Endothelial cell of umbilical vein (primary cell): Measurements from ENCODE around the gene FABP1. TPM values are rescaled to one million over a fixed set of nuclear protein-coding genes. Genes with fewer than 3 reads are reported as not detected.

ENCODE experiments used
- BruUV-seq: library from RNA; stranded (reverse); fragments of 400-500 nt; replicated peaks from 2 replicates; lab custom pipeline; 2021; lab: Mats Ljungman, UMichigan
- CTCF ChIA-PET: fragments of 300-600, 350-600 bp; sonication (Branson Sonifier 250); formaldehyde crosslinking; loops from one replicate; lab custom pipeline; 2021; ENCODE audit warnings: antibody characterized with exemption, inconsistent platforms; lab: Charles Lee
- POLR2A ChIA-PET: fragments of 300-600, 350-600 bp; sonication (Branson Sonifier 250); formaldehyde crosslinking; loops from one replicate; lab custom pipeline; 2021; ENCODE audit warnings: antibody characterized with exemption, inconsistent platforms; lab: Charles Lee
- DNase-seq: peaks from one replicate; pipeline ENCODE4 v3.0.0-alpha.2; 2011; ENCODE audit warnings: low read depth, low spot score
- FAIRE-seq: peaks from 2 replicates; lab custom pipeline; 2011; peaks lifted over from hg19 to GRCh38; lab: Jason Lieb, UNC
- H2AFZ ChIP-seq: 2 replicates; pipeline ENCODE4 v1.6.0; 2012; ENCODE audit warnings: low read depth, low read length, control low read depth, inconsistent platforms
- H3K27ac ChIP-seq: 2 replicates; pipeline ENCODE4 v1.5.1; 2011; ENCODE audit warnings: low read depth, mild to moderate bottlenecking, control low read depth, low read length, moderate library complexity; ENCODE audit not compliant: insufficient read depth
- H3K27me3 ChIP-seq, 2 experiments: 2 replicates each; pipeline versions ENCODE4 v1.6.0 to v1.6.1; 2011; ENCODE audit warnings: low read length in 2 of 2, mixed read lengths in 1 of 2; ENCODE audit not compliant: control insufficient read depth in 2 of 2, insufficient read depth in 2 of 2
- H3K36me3 ChIP-seq, 2 experiments: 2 replicates in 1 of 2; 3 replicates in 1 of 2; pipeline ENCODE4 v1.5.1; 2011; ENCODE audit warnings: low read length in 2 of 2, mild to moderate bottlenecking in 1 of 2, moderate library complexity in 1 of 2; ENCODE audit not compliant: control insufficient read depth in 2 of 2, insufficient read depth in 2 of 2; ENCODE audit errors: extremely low read depth in 1 of 2
- H3K4me1 ChIP-seq: 3 replicates; pipeline ENCODE4 v1.5.1; 2011; ENCODE audit warnings: mild to moderate bottlenecking, low read length; ENCODE audit not compliant: control insufficient read depth, insufficient read depth; ENCODE audit errors: extremely low read depth
- H3K4me2 ChIP-seq: 2 replicates; pipeline ENCODE4 v1.6.1; 2011; ENCODE audit warnings: low read length, control low read depth, mixed read lengths; ENCODE audit not compliant: insufficient read depth
- H3K4me3 ChIP-seq, 3 experiments: fragments of 200-600 bp in 1 of 3; sonication (generic), shearing (Covaris generic) in 1 of 3; replicated peaks in 1 of 3; 2 replicates each; pipeline ENCODE4 v1.5.1; 2011 to 2016; ENCODE audit warnings: control low read depth in 3 of 3, low read length in 3 of 3, mild to moderate bottlenecking in 2 of 3, inconsistent platforms in 1 of 3, low read depth in 1 of 3, moderate library complexity in 1 of 3; ENCODE audit not compliant: insufficient read depth in 1 of 3
- H3K79me2 ChIP-seq: 2 replicates; pipeline ENCODE4 v1.6.0; 2012; ENCODE audit warnings: low read length, inconsistent platforms; ENCODE audit not compliant: control insufficient read depth, insufficient read depth
- H3K9ac ChIP-seq: replicated peaks from 2 replicates; pipeline ENCODE3; 2011; ENCODE audit warnings: low read length, control low read depth; ENCODE audit not compliant: insufficient read depth; ENCODE audit errors: extremely low read depth
- H3K9me1 ChIP-seq: replicated peaks from 3 replicates; pipeline ENCODE4 v1.6.0; 2011; ENCODE audit warnings: mild to moderate bottlenecking, low read length; ENCODE audit not compliant: control insufficient read depth, insufficient read depth; ENCODE audit errors: extremely low read depth
- H3K9me3 ChIP-seq: replicated peaks from 2 replicates; pipeline ENCODE4 v1.5.1; 2012; ENCODE audit warnings: low read length, inconsistent platforms; ENCODE audit not compliant: control insufficient read depth, insufficient read depth
- H4K20me1 ChIP-seq: replicated peaks from 2 replicates; pipeline ENCODE3; 2011; ENCODE audit warnings: mild to moderate bottlenecking, low read length; ENCODE audit not compliant: control insufficient read depth, insufficient read depth; ENCODE audit errors: extremely low read depth
- EZH2 ChIP-seq: IDR thresholded peaks from 2 replicates; pipeline ENCODE4 v1.6.1; 2012; ENCODE audit warnings: borderline replicate concordance, low read depth, mild to moderate bottlenecking, moderate library complexity, low read length, inconsistent platforms; ENCODE audit not compliant: severe bottlenecking
- FOS ChIP-seq: IDR thresholded peaks from 2 replicates; pipeline ENCODE4 v1.6.1; 2011; ENCODE audit warnings: mild to moderate bottlenecking, low read length, moderate library complexity, borderline replicate concordance; ENCODE audit not compliant: insufficient read depth
- GATA2 ChIP-seq: IDR thresholded peaks from 2 replicates; pipeline ENCODE4 v1.7.0; 2011; ENCODE audit warnings: low read depth, mild to moderate bottlenecking, moderate library complexity, mixed read lengths, low read length; ENCODE audit not compliant: insufficient read length, insufficient read depth
- JUN ChIP-seq: IDR thresholded peaks from 2 replicates; pipeline ENCODE4 v1.6.1; 2011; ENCODE audit warnings: borderline replicate concordance, low read depth; ENCODE audit not compliant: insufficient read length, insufficient read depth
- MYC ChIP-seq: IDR thresholded peaks from one replicate; pipeline ENCODE4 v1.6.1; 2011; ENCODE audit warnings: mild to moderate bottlenecking, low read depth, low read length
- POLR2A ChIP-seq: IDR thresholded peaks from 2 replicates; pipeline ENCODE4 v1.6.1; 2012; ENCODE audit warnings: low read depth, mild to moderate bottlenecking, control low read depth, low read length
- POLR2AphosphoS5 ChIP-seq: IDR thresholded peaks from 2 replicates; pipeline ENCODE4 v1.6.1; 2012; ENCODE audit warnings: low read depth, mild to moderate bottlenecking, control low read depth, low read length, moderate library complexity; ENCODE audit not compliant: insufficient read depth
- dilution Hi-C: fragments of 300-500 bp; cut with MboI; formaldehyde crosslinking; loops from one replicate; pipeline ENCODE4 v1.15.0; 2019; ENCODE audit warnings: low sequenced_read_pairs; ENCODE audit not compliant: extremely low pct_ligation_motif_present
- intact Hi-C: fragments of 100-400 bp; cut with micrococcal nuclease; formaldehyde crosslinking; loops from one replicate; pipeline ENCODE4 v1.10.0; 2022
- polyA plus RNA-seq, 4 experiments: library from polyadenylated mRNA; depleted of rRNA in 3 of 4; stranded (reverse) in 3 of 4; unstranded in 1 of 4; fragments of >200 nt; gene quantifications; 2 replicates each; pipeline versions ENCODE4 v1.2.1 to v1.2.3, GENCODE V29; 2011 to 2012; ENCODE audit warnings: missing spikeins in 1 of 4
- total RNA-seq: library from RNA; stranded (reverse); gene quantifications from 2 replicates; pipeline ENCODE4 v1.2.3, GENCODE V29; 2021
- TF ChIP-seq, protein P1 (sequence below), 2 donors: IDR thresholded peaks; 1 replicate in 1 of 2; 2 replicates in 1 of 2; pipeline ENCODE4 v1.5.1; 2011; ENCODE audit warnings: low read length in 2 of 2, mild to moderate bottlenecking in 2 of 2, moderate library complexity in 2 of 2, control low read depth in 1 of 2, inconsistent platforms in 1 of 2, low read depth in 1 of 2; ENCODE audit not compliant: insufficient read depth in 1 of 2; ENCODE audit errors: extremely low read depth in 1 of 2
- TF ChIP-seq, protein P2 (sequence below): IDR thresholded peaks from 2 replicates; pipeline ENCODE4 v1.6.1; 2011; ENCODE audit not compliant: insufficient read depth, insufficient read length

Gene FABP1
- total and polyA plus RNA-seq, 2 donors (not counting 3 experiments of a cell fraction or from before 2014, with no cell fraction given): not detected

DNA sequence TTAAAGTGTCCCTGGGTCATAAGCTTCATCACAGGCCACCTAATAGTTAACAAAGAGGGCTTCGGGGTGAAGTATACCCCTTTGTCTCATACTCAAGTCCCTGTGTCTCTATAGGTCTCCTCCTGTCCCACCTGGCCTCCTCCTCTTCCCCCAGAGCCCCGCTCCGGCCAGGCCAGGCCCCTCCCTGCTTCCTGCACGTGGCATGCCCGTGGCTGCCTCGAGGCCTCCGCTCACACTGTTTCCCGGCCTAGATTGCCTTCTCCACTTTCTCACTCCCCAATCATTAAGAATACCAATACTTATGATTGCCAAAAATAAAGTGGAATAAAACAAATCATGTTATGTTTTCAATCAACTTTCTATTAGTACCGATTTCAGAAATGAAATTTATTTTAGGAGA, 41.5 kb downstream of the FABP1 start:
- no peak overlapping the region for H3K4me2 ChIP-seq
- H3K36me3 ChIP-seq: no peaks in the 10 kb centered on the region
- H2AFZ ChIP-seq: no peak overlapping the region
- no peak overlapping the region for H3K4me3 ChIP-seq
- H3K79me2 ChIP-seq: no peaks in the 10 kb centered on the region
- no peaks in the 10 kb centered on the region for H4K20me1 ChIP-seq
- ChIA-PET CTCF (no interaction called here), POLR2A (no interaction called here)
- FAIRE-seq (no peak), DNase-seq (no peak)
- no TSS peak for BruUV-seq
- dilution Hi-C loops (no loop called here), intact Hi-C loops (no loop called here)
- H3K4me1 ChIP-seq: no peaks in the 10 kb centered on the region
- H3K27me3 ChIP-seq: no peaks in the 10 kb centered on the region
- H3K9ac ChIP-seq: no peak overlapping the region
- no peak overlapping the region for H3K27ac ChIP-seq
- no peaks in the 10 kb centered on the region for H3K9me1 ChIP-seq
- no peaks in the 10 kb centered on the region for H3K9me3 ChIP-seq
- TF ChIP-seq POLR2AphosphoS5: no peak
- TF ChIP-seq, protein P1, sequence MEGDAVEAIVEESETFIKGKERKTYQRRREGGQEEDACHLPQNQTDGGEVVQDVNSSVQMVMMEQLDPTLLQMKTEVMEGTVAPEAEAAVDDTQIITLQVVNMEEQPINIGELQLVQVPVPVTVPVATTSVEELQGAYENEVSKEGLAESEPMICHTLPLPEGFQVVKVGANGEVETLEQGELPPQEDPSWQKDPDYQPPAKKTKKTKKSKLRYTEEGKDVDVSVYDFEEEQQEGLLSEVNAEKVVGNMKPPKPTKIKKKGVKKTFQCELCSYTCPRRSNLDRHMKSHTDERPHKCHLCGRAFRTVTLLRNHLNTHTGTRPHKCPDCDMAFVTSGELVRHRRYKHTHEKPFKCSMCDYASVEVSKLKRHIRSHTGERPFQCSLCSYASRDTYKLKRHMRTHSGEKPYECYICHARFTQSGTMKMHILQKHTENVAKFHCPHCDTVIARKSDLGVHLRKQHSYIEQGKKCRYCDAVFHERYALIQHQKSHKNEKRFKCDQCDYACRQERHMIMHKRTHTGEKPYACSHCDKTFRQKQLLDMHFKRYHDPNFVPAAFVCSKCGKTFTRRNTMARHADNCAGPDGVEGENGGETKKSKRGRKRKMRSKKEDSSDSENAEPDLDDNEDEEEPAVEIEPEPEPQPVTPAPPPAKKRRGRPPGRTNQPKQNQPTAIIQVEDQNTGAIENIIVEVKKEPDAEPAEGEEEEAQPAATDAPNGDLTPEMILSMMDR (IDR thresholded peaks at IDR 0.05; ENCODE audit: extremely low read depth in 1 of 2, insufficient read depth in 1 of 2, low read depth in 1 of 2, low read length in 2 of 2): no peak
- TF ChIP-seq, protein P2, sequence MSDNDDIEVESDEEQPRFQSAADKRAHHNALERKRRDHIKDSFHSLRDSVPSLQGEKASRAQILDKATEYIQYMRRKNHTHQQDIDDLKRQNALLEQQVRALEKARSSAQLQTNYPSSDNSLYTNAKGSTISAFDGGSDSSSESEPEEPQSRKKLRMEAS: no peak
- no peak for TF ChIP-seq FOS
- no peak for TF ChIP-seq JUN
- TF ChIP-seq MYC: no peak
- no peak for TF ChIP-seq EZH2
- TF ChIP-seq GATA2: no peak
- TF ChIP-seq POLR2A: no peak
